ENCODE results near the gene TNS1. TPM values are rescaled to one million over a fixed set of nuclear protein-coding genes. Genes with fewer than 3 reads are reported as not detected.

The TNS1 gene
- total and polyA plus RNA-seq, 7 donors: 73.4 to 742 (median 276) TPM

- intact Hi-C loops (cut with DNase I): no loop called here
- peak overlapping the region; percentile 85 for H3K27ac ChIP-seq
- H3K27me3 ChIP-seq (ENCODE audit: insufficient read depth in 3 of 3, low read length in 2 of 3): no peaks in the 10 kb centered on the region
- H3K4me3 ChIP-seq: no peak overlapping the region
- WGBS, 3 donors: 85 to 88% (median 86%) methylated on average over 19 of the region's 19 CpGs
- peaks cover 79% of the 10 kb centered on the region for H3K4me1 ChIP-seq
- ATAC-seq (no peak), DNase-seq (peak in 1 of 2 donors; percentile 52)
- H3K36me3 ChIP-seq (ENCODE audit: insufficient read depth in 1 of 2, low read depth in 1 of 2): peaks cover 8 to 100% of the 10 kb centered on the region in 2 donors
- H3K9me3 ChIP-seq: no peaks in the 10 kb centered on the region
- TF ChIP-seq CTCF (IDR thresholded peaks at IDR 0.05): no peak
These were observed 184.4 kb downstream of the TNS1 start for GRCh38 chr2:217818293-217818850.

- Histone ChIP-seq H3K4me3 (no peak overlapping the region), H3K27ac (peak overlapping the region; percentile 85), H3K36me3 (ENCODE audit: insufficient read depth in 1 of 2, low read depth in 1 of 2) (peaks cover 8 to 100% of the 10 kb centered on the region in 2 donors), H3K4me1 (peaks cover 79% of the 10 kb centered on the region), H3K9me3 (no peaks in the 10 kb centered on the region), H3K27me3 (ENCODE audit: insufficient read depth in 3 of 3, low read length in 2 of 3) (no peaks in the 10 kb centered on the region)
- ATAC-seq: peak in 3 of 4 donors; percentile 12 to 41 (median 29)
- DNase-seq: peak in 1 of 2 donors; percentile 63
- intact Hi-C loops (cut with DNase I): no loop called here
- 85 to 90% (median 87%) methylated on average over 25 to 26 of the region's 26 CpGs for WGBS, 3 donors
- TF ChIP-seq CTCF (IDR thresholded peaks at IDR 0.05): no peak
These were observed 185.1 kb downstream of the TNS1 start for GRCh38 chr2:217817466-217818292.

GRCh38 chr2:217816396-217816869 is 186.4 kb downstream of the TNS1 start:
- Histone ChIP-seq H3K4me3 (no peak overlapping the region), H3K9me3 (no peaks in the 10 kb centered on the region), H3K36me3 (ENCODE audit: insufficient read depth in 1 of 2, low read depth in 1 of 2) (peaks cover 13 to 100% of the 10 kb centered on the region in 2 donors), H3K4me1 (peaks cover 81% of the 10 kb centered on the region), H3K27ac (peak overlapping the region; percentile 85), H3K27me3 (ENCODE audit: insufficient read depth in 3 of 3, low read length in 2 of 3) (no peaks in the 10 kb centered on the region)
- DNase-seq (peak in 1 of 2 donors; percentile 79), ATAC-seq (peak; percentile 38 to 57 (median 50))
- intact Hi-C loops (cut with DNase I): no loop called here
- TF ChIP-seq CTCF (IDR thresholded peaks at IDR 0.05): no peak
- 17 to 22% (median 19%) methylated on average over 11 of the region's 11 CpGs for WGBS, 3 donors

- DNase-seq (no peak), ATAC-seq (no peak)
- no peaks in the 10 kb centered on the region for H3K27me3 ChIP-seq (ENCODE audit: insufficient read depth in 3 of 3, low read length in 2 of 3)
- H3K27ac ChIP-seq: peak overlapping the region; percentile 78
- peaks cover 77% of the 10 kb centered on the region for H3K4me1 ChIP-seq
- no peaks in the 10 kb centered on the region for H3K9me3 ChIP-seq
- WGBS, 3 donors: 95 to 98% (median 95%) methylated on average over 6 of the region's 6 CpGs
- intact Hi-C loops (cut with DNase I): no loop called here
- peaks cover 10 to 96% of the 10 kb centered on the region in 2 donors for H3K36me3 ChIP-seq (ENCODE audit: insufficient read depth in 1 of 2, low read depth in 1 of 2)
- TF ChIP-seq CTCF (IDR thresholded peaks at IDR 0.05): no peak
- no peak overlapping the region for H3K4me3 ChIP-seq
These were observed 189.0 kb downstream of the TNS1 start for GRCh38 chr2:217813828-217814227.
